HG03378 (cell line): ENCODE results near the gene APOB.

Experiments
- ATAC-seq: cut with Tn5 transposase; IDR thresholded peaks from one replicate; pipeline ENCODE4 v1.9.1; 2021; ENCODE audit warnings: mild to moderate bottlenecking, moderate library complexity; ENCODE audit not compliant: unreplicated experiment

APOB gene

GRCh38 chr2:21020031-21020667, 23.7 kb downstream of the APOB start:
- no peak for ATAC-seq

- no peak for ATAC-seq
Observed at GRCh38 chr2:21019678-21020021, 24.2 kb downstream of the APOB start.

- no peak for ATAC-seq
Observed at GRCh38 chr2:21019000-21019677, 24.7 kb downstream of the APOB start.

- ATAC-seq, result no peak
Observed at GRCh38 chr2:21018290-21018689, 25.6 kb downstream of the APOB start.

GRCh38 chr2:21017748-21018276, 26.1 kb downstream of the APOB start:
- ATAC-seq, result no peak

DNA sequence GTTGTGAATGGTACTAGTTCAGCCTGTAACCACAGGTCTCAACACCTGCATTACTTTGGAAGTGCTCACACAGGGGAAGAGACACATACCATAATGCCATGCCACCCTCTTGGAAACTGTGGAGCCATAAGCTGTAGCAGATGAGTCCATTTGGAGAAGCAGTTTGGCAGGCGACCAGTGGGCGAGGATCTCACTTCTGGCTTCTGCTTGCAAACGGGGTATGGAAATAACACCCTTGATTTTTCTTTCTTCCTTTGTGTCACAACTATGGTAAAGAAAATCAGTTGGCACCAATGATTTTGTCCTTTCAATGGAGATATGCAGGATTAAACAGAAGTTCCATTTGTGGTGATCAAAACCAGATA, 28.6 kb downstream of the APOB start:
- ATAC-seq, result no peak

- ATAC-seq, result no peak
Observed at GRCh38 chr2:21014364-21015280, 29.3 kb downstream of the APOB start.

- ATAC-seq, result no peak
Observed at GRCh38 chr2:21013043-21013816, 30.6 kb downstream of the APOB start.

DNA sequence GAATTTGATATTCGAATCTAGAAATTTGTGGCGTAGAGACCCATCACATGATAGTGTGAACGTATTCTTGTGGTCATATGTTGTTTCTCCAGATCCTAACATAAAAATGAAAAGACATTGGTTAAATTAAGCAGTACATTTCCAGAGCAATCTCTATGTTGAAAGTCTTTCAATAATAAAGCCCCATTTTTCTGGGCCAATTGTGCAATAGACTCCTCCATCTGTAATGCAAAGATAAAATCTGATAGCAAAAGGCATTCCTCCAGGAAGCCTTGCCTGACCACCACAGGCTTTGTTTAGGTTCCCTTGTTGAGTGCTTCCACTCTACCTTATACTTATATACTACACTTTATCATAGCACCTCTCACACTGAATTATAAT, 31.3 kb downstream of the APOB start:
- no peak for ATAC-seq

- no peak for ATAC-seq
Observed at GRCh38 chr2:21011876-21012556, 31.9 kb downstream of the APOB start.

- ATAC-seq, result no peak
Observed at GRCh38 chr2:21011453-21011852, 32.4 kb downstream of the APOB start.

GRCh38 chr2:21010813-21011439, 32.9 kb downstream of the APOB start:
- no peak for ATAC-seq

DNA sequence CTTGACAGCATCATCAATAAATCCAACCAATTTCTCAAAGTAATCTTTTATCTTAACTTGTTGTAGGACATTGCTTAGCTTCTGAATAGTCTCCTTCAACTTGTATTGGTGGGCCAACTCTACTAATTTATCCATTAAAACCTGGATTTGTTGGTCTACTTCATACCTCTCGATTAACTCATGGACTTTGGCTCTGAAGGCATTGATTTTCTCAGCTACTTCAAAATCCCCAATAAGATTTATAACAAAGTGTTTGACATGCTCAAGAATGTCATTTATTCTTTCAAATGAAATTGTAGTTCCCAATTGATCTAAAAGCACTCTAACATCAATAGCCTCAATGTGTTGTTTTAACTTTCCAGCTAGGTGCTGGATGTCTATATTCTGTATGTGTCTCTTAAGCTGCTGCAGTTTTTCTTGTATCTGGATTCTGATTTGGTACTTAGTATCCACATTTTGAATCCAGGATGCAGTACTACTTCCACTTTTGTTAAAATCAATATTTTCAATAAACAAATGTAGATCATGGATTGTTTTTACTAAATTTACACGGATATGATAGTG, 34.1 kb downstream of the APOB start:
- no peak for ATAC-seq

- no peak for ATAC-seq
Observed at GRCh38 chr2:21008790-21009661, 34.8 kb downstream of the APOB start.

DNA sequence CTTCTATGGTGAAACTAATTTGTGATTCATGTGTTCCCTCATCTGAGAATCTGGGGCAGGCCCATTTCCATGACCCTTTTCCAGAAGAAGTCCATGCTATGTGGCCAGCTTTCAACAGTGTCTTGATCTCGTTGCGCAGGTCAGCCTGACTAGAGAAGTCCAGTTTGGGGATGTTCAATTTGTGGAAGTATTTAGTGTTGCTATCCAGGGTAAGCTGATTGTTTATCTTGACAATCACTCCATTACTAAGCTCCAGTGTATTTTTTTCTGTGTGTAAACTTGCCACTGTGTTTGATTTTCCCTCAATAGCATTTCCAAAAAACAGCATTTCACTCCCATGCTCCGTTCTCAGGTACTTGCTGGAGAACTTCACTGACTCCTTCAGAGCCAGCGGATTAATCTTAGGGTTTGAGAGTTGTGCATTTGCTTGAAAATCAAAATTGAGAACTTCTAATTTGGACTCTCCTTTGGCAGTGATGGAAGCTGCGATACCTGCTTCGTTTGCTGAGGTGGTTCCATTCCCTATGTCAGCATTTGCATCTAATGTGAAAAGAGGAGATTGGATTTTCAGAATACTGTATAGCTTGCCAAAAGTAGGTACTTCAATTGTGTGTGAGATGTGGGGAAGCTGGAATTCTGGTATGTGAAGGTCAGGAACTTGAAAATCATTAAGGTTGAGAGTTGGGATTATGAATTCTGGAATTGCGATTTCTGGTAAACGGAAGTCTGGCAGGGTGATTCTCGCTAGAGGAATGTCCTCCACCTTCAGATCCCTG, 35.7 kb downstream of the APOB start:
- ATAC-seq, result no peak

DNA sequence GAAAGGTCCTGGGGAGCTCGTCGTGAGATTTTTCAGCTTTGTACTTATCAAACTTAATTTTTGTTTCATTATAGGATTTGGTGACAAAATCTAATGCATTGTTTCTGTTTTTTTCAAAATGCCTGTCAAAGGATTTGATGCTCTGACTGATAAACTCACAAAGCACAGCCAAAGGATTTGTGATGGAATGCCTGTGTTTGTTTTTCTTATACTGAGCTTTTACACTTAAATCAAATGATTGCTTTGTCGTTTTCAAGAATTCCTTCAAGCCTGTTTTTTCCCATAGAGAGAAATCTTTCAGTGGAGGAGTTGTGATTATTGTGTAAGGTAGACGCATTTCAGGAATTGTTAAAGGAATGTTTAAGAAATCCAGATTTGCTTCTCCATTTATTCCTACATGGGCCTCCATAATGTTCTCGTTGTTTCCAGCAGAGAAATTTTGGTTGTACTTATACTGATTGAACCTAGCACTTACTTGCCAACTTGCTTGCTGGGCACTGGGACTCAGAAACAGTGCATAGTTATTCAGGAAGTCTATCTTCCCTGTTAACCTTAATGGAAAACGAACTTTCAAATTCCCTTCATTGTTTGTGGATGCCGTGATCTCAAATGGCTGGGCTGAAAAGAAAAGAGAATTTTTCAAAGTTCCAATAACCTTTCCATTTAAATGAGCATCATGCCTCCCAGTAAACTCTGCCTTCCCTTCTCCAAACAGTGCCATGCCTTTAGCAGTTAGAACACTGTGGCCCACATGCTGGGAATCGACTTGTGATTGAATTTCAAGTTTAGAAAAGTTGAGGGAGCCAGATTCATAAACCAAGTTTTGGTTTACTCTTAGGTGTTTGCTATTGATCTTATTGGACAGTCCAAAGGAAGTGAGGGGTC, 36.5 kb downstream of the APOB start:
- no peak for ATAC-seq
